OCI-LY3 (cell line): ENCODE measurements around the gene ASF1B.

ENCODE experiments used
- EZH2phosphoT487 ChIP-seq: fragments of 200-600 bp; shearing (Covaris generic); IDR thresholded peaks from 2 replicates; pipeline ENCODE4 v1.6.1; 2018; ENCODE audit warnings: antibody characterized with exemption, mixed run types, low read depth
- TF ChIP-seq, protein P1 (sequence below): fragments of 200-600, 300-600 bp; sonication (generic); IDR thresholded peaks from 2 replicates; pipeline ENCODE4 v1.5.1; 2014; ENCODE audit warnings: antibody characterized with exemption, low read length, low read depth

GRCh38 chr19:14089662-14090508, 46.5 kb downstream of the ASF1B start:
- TF ChIP-seq, protein P1, sequence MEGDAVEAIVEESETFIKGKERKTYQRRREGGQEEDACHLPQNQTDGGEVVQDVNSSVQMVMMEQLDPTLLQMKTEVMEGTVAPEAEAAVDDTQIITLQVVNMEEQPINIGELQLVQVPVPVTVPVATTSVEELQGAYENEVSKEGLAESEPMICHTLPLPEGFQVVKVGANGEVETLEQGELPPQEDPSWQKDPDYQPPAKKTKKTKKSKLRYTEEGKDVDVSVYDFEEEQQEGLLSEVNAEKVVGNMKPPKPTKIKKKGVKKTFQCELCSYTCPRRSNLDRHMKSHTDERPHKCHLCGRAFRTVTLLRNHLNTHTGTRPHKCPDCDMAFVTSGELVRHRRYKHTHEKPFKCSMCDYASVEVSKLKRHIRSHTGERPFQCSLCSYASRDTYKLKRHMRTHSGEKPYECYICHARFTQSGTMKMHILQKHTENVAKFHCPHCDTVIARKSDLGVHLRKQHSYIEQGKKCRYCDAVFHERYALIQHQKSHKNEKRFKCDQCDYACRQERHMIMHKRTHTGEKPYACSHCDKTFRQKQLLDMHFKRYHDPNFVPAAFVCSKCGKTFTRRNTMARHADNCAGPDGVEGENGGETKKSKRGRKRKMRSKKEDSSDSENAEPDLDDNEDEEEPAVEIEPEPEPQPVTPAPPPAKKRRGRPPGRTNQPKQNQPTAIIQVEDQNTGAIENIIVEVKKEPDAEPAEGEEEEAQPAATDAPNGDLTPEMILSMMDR, result no peak
- no peak for TF ChIP-seq EZH2phosphoT487
